ENCODE results near the gene KCNE1. TPM values are rescaled to one million over a fixed set of nuclear protein-coding genes. Genes with fewer than 3 reads are reported as not detected.

The KCNE1 gene
- total RNA-seq, 1 donor from 2014 or later: 0.46 TPM

DNA sequence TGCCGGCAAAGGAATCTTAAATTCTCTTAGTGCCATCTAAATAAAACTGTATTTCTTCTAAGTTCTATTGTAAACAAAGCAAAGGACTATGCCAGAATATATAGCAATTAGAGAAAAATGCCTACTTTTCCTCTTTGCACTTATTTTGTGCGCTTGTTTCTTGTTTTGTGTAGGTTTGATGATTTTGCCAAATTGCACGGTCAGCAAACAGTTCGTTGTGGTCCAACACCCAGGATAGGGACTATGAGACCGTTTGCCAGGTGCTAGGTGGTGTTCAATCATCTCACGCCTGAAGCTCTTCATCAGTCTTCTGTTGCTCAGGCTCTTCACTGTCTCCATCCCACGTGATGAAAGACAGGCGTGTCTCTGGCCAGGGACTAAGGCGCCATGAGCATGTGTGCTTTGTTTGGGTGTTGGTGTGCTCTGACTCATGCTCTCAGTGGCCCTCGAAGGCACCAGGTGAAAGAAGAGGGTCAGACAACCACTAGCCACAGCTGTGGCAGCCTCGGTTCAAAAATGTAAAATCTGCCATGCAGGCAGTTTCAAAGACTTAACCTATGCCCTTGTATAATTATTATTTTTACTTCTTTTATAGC, 36.9 kb upstream of the KCNE1 start:
- intact Hi-C loops (cut with micrococcal nuclease): no loop called here
- Mint-ChIP-seq H3K27me3 (ENCODE audit: low read depth) (no peaks in the 10 kb centered on the region), H3K4me3 (ENCODE audit: low read depth) (no peak overlapping the region), H3K36me3 (ENCODE audit: low read depth) (peaks cover 5% of the 10 kb centered on the region), H3K27ac (no peak overlapping the region), H3K4me1 (ENCODE audit: low read depth) (peaks cover 37% of the 10 kb centered on the region), H3K9me3 (peaks cover 3% of the 10 kb centered on the region)
- no peak for DNase-seq (ENCODE audit: low spot score)

DNA sequence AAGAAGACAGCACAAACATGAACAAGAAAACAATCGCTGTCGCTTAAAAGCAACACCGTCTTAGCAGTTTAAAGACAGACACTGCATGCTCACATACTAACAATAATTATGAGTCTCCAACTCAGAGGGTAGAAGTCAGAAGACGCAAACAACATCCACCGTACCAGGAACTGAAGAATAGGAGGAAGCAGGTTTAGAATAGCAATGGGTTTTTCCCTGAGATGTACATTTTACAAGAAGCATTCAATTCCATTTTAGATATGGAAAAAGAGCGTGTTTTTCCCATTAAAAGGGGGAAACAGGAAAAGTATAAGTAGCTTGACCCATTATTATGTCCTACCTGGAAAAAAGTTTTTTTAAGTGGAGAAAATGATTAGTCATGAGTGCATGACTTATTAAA, 34.5 kb upstream of the KCNE1 start:
- Mint-ChIP-seq H3K9me3 (no peaks in the 10 kb centered on the region), H3K4me1 (ENCODE audit: low read depth) (peaks cover 32% of the 10 kb centered on the region), H3K36me3 (ENCODE audit: low read depth) (peaks cover 8% of the 10 kb centered on the region), H3K4me3 (ENCODE audit: low read depth) (no peak overlapping the region), H3K27ac (peak overlapping the region; percentile 73), H3K27me3 (ENCODE audit: low read depth) (no peaks in the 10 kb centered on the region)
- DNase-seq (ENCODE audit: low spot score): no peak
- intact Hi-C loops (cut with micrococcal nuclease): no loop called here

DNA sequence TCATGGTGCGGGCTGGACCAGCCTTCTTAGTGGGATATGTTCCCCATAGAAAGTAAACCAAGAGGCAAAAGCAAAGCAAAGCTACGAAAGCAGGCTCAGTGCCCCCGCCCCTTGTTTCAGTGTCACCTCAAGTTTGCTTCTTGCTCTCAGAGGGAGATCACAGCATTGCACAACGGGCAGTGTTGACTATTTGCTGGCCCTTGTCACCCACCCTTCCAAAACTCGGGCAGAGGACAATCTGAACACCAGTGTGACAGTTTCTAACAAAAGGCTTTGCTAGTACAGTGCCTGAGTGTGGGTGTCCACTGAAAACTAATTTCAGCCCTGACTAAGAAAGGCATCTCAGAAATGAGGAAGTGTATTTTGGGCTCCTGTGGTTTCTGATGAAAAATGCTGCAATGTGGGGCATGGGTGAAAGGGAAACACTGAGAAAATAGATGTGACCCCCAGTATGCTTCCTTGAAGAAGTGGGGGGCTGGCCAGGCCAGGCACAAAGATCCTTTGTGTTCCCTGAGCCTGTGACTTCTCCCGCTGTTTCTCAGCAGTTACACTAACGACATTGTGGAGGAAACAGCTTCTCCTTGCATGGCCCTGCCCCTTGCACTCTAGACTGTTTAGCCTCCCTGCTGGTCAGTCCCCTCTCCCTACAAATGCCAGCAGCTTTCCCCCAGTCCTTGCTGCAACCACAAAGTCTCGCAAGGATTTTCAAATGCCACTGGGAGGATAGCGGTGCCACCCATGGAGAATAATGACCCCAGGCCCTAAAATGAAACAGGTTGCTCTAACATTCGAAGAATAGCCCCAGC, 33.3 kb upstream of the KCNE1 start:
- no peaks in the 10 kb centered on the region for H3K27me3 Mint-ChIP-seq (ENCODE audit: low read depth)
- H3K4me3 Mint-ChIP-seq (ENCODE audit: low read depth): no peak overlapping the region
- no peaks in the 10 kb centered on the region for H3K9me3 Mint-ChIP-seq
- peaks cover 32% of the 10 kb centered on the region for H3K4me1 Mint-ChIP-seq (ENCODE audit: low read depth)
- H3K36me3 Mint-ChIP-seq (ENCODE audit: low read depth): peaks cover 7% of the 10 kb centered on the region
- peak overlapping the region; percentile 81 for H3K27ac Mint-ChIP-seq
- intact Hi-C loops (cut with micrococcal nuclease): no loop called here
- no peak for DNase-seq (ENCODE audit: low spot score)

DNA sequence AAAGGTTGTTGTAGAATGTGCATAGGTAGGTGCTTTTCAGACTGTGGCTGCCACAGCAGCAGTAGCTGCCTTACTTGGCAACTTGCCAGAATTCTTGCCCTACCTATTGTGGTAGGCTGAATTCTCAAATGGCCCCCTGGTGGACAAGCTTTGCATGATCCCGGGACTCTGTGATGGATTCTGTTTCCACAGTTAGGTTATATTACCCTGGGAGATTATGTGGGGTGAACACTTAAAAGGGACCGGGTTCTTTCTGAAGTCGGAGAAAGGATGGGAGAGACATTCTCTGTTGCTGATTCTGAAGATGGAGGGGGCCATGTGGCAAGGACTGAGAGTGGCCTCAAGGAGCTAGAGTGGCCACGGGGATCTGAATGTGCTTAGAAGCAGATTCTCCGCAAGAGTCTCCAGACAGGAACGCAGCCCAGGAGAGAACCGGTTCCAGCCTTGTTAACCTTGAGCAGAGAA, 32.1 kb upstream of the KCNE1 start:
- Mint-ChIP-seq H3K9me3 (no peaks in the 10 kb centered on the region), H3K27ac (peak overlapping the region; percentile 60), H3K36me3 (ENCODE audit: low read depth) (peaks cover 4% of the 10 kb centered on the region), H3K4me3 (ENCODE audit: low read depth) (no peak overlapping the region), H3K4me1 (ENCODE audit: low read depth) (peaks cover 31% of the 10 kb centered on the region), H3K27me3 (ENCODE audit: low read depth) (no peaks in the 10 kb centered on the region)
- no peak for DNase-seq (ENCODE audit: low spot score)
- intact Hi-C loops (cut with micrococcal nuclease): no loop called here

DNA sequence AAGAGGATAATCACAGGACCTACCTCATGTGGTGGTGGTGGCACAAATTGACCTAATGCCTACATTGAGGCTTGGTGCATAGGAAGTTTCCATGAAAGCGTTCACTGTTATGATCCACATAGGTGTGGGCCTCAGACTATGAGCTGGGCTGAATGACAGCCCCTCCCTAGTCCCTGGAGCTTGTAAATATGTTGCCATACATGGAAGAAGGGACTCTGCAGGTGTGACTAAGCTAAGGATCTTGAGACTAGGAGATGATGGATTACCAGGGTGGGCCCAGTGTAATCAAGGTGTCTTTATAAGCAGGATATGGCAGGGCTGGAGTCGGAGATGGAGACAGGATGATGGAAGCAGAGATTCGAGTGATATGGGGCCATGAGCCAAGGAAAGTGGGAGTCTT, 31.0 kb upstream of the KCNE1 start:
- Mint-ChIP-seq H3K9me3 (no peaks in the 10 kb centered on the region), H3K4me1 (ENCODE audit: low read depth) (peaks cover 30% of the 10 kb centered on the region), H3K27ac (peak overlapping the region; percentile 28), H3K4me3 (ENCODE audit: low read depth) (no peak overlapping the region), H3K27me3 (ENCODE audit: low read depth) (no peaks in the 10 kb centered on the region), H3K36me3 (ENCODE audit: low read depth) (peaks cover 4% of the 10 kb centered on the region)
- no peak for DNase-seq (ENCODE audit: low spot score)
- intact Hi-C loops (cut with micrococcal nuclease): no loop called here

DNA sequence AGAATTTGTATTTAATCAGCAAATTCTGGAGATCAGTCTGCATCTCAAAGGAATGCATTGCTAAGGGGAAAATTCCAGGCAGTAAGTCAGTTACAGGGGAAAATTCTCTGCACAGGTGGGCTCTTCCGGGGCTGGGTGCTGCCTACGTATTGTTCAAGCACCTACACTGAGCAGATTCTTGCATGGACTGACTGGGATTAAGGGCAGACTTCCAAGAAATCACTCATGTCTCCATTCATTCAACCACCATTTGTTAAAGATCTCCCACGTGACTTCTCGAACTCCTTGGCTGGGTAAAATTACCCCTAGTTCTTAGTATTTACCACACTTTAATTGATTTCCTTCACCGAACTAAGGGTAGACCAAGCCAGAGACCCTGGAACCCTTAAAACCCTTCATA, 28.2 kb upstream of the KCNE1 start:
- intact Hi-C loops (cut with micrococcal nuclease): no loop called here
- Mint-ChIP-seq H3K4me3 (ENCODE audit: low read depth) (no peak overlapping the region), H3K9me3 (no peaks in the 10 kb centered on the region), H3K36me3 (ENCODE audit: low read depth) (peaks cover 6% of the 10 kb centered on the region), H3K4me1 (ENCODE audit: low read depth) (peaks cover 26% of the 10 kb centered on the region), H3K27ac (no peak overlapping the region), H3K27me3 (ENCODE audit: low read depth) (no peaks in the 10 kb centered on the region)
- DNase-seq (ENCODE audit: low spot score): no peak

DNA sequence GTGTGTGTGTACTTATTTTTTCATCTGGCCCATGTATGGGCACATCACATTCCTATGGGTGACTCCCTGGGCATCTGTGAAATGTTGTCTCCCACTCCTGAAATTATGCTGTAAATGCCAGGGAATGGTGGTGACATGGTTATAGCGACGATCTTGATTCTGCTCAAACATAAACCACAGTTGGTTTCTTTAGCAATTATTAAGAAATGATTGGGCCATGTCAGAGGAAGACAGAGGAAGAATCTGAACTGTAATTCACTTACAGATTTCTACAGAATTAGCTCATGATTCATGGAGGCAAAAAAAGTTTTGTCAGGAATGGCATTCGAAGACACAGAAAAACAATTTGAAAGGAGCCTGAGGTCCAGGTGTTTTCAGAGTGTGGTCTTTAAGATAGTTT, 25.8 kb upstream of the KCNE1 start:
- Mint-ChIP-seq H3K4me3 (ENCODE audit: low read depth) (no peak overlapping the region), H3K27ac (peak overlapping the region; percentile 63), H3K36me3 (ENCODE audit: low read depth) (peaks cover 3% of the 10 kb centered on the region), H3K4me1 (ENCODE audit: low read depth) (peaks cover 27% of the 10 kb centered on the region), H3K9me3 (no peaks in the 10 kb centered on the region), H3K27me3 (ENCODE audit: low read depth) (no peaks in the 10 kb centered on the region)
- DNase-seq (ENCODE audit: low spot score): no peak
- intact Hi-C loops (cut with micrococcal nuclease): no loop called here

DNA sequence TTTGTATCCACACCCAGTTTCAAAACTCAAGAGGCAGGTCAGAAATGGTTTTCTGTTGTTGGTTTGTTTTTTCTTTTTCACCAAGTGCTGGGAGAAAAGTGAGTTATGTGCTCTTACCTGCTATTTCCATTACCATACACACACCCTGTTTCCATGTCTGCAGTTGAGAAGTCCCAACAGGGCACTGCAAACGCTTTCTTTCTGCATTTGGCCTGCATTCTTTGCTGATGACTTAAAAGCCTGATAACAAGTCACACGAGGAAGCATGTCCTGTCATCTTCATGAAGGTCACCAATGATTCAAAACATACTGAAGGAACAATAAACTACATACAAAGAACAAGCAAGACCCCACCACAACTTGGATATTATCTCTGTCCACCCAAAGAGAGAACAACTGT, 24.8 kb upstream of the KCNE1 start:
- peaks cover 27% of the 10 kb centered on the region for H3K4me1 Mint-ChIP-seq (ENCODE audit: low read depth)
- DNase-seq (ENCODE audit: low spot score): no peak
- peak overlapping the region; percentile 50 for H3K27ac Mint-ChIP-seq
- no peaks in the 10 kb centered on the region for H3K27me3 Mint-ChIP-seq (ENCODE audit: low read depth)
- H3K4me3 Mint-ChIP-seq (ENCODE audit: low read depth): no peak overlapping the region
- no peaks in the 10 kb centered on the region for H3K9me3 Mint-ChIP-seq
- peaks cover 3% of the 10 kb centered on the region for H3K36me3 Mint-ChIP-seq (ENCODE audit: low read depth)
- intact Hi-C loops (cut with micrococcal nuclease): no loop called here

DNA sequence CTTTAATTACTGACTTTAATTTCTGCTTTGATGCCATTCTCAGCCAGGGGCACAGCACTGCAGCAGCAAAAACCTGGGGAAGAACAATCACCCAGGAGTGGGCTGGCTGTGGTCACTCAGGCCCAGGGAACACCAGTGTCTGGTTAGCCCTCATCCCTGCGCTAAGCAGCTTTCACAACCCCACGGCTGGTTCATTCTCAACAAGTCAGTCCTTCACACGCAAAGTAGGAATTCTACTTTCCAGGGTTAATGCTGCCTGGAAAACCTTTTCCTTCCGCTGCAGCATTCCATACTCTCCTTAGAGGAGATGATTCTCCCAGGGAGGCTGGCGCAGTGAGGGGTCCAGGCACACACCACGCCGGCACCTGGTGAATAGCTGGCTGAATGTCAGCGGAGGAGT, 24.3 kb upstream of the KCNE1 start:
- intact Hi-C loops (cut with micrococcal nuclease): no loop called here
- Mint-ChIP-seq H3K4me1 (ENCODE audit: low read depth) (peaks cover 27% of the 10 kb centered on the region), H3K4me3 (ENCODE audit: low read depth) (no peak overlapping the region), H3K36me3 (ENCODE audit: low read depth) (peaks cover 3% of the 10 kb centered on the region), H3K9me3 (no peaks in the 10 kb centered on the region), H3K27ac (peak overlapping the region; percentile 50), H3K27me3 (ENCODE audit: low read depth) (no peaks in the 10 kb centered on the region)
- DNase-seq (ENCODE audit: low spot score): no peak

DNA sequence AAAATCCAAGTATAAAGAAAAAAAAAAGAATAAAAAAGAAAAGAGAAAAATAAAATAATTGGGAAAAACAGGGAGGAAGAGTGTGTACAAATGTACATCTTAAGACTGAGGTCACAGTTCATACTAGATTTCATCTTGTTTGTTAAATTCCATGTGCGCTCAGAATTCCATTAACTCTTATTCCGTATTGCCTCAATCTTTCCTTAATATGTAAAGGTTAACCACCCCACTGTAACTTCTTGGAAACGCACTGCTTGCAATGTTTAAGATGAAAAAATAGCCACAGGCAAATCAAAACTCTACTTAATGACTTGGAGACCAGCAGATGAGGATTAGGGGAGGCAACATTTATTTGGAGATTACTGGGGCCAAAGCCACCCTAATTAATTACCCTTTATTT, 23.9 kb upstream of the KCNE1 start:
- Mint-ChIP-seq H3K4me3 (ENCODE audit: low read depth) (no peak overlapping the region), H3K27me3 (ENCODE audit: low read depth) (no peaks in the 10 kb centered on the region), H3K4me1 (ENCODE audit: low read depth) (peaks cover 28% of the 10 kb centered on the region), H3K27ac (no peak overlapping the region), H3K9me3 (no peaks in the 10 kb centered on the region), H3K36me3 (ENCODE audit: low read depth) (peaks cover 5% of the 10 kb centered on the region)
- intact Hi-C loops (cut with micrococcal nuclease): no loop called here
- no peak for DNase-seq (ENCODE audit: low spot score)

DNA sequence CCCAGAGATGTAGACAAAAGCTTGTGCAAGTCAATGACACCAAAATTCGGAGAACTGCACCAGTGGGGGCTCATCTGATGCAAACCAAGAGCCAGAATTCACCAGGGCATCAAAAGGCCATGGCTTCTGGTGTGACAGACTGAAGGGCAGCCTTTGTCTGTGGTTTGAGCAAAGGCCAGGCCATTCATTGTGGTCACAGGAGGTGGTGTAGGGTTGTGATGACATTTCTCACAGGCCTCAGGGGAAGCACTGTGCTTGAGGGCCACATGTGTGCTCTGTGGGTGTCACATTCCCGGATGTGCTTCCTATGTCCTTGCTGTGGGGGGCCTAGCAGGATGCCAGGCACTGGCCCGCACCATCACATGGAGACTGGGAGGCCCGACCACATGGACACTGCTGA, 22.5 kb upstream of the KCNE1 start:
- no peaks in the 10 kb centered on the region for H3K9me3 Mint-ChIP-seq
- DNase-seq (ENCODE audit: low spot score): no peak
- H3K27me3 Mint-ChIP-seq (ENCODE audit: low read depth): no peaks in the 10 kb centered on the region
- peaks cover 32% of the 10 kb centered on the region for H3K4me1 Mint-ChIP-seq (ENCODE audit: low read depth)
- intact Hi-C loops (cut with micrococcal nuclease): no loop called here
- H3K27ac Mint-ChIP-seq: peak overlapping the region; percentile 91
- H3K36me3 Mint-ChIP-seq (ENCODE audit: low read depth): peaks cover 8% of the 10 kb centered on the region
- H3K4me3 Mint-ChIP-seq (ENCODE audit: low read depth): peak overlapping the region; percentile 34

DNA sequence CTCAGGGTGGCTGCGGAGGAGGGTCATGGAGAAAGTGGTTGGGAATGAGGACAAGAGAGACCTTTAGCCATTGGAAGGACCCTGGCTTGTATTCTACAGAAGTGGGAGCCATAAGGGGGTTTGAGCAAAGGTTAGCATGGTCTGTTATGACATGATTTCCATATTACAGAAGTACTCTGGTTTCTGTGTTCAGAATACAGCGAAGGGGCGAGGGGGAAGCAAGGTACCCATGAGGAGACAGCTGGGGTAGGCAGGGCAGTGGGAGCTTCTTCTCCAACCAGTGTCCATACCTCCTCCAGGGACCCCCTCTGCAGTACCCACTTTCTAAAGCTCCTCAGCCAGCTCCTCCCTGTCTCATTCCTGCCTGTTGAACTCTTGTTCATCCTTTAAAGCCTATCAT, 21.9 kb upstream of the KCNE1 start:
- intact Hi-C loops (cut with micrococcal nuclease): no loop called here
- no peaks in the 10 kb centered on the region for H3K9me3 Mint-ChIP-seq
- peak overlapping the region; percentile 91 for H3K27ac Mint-ChIP-seq
- DNase-seq (ENCODE audit: low spot score): no peak
- peaks cover 8% of the 10 kb centered on the region for H3K36me3 Mint-ChIP-seq (ENCODE audit: low read depth)
- H3K27me3 Mint-ChIP-seq (ENCODE audit: low read depth): no peaks in the 10 kb centered on the region
- H3K4me3 Mint-ChIP-seq (ENCODE audit: low read depth): peak overlapping the region; percentile 34
- H3K4me1 Mint-ChIP-seq (ENCODE audit: low read depth): peaks cover 32% of the 10 kb centered on the region

DNA sequence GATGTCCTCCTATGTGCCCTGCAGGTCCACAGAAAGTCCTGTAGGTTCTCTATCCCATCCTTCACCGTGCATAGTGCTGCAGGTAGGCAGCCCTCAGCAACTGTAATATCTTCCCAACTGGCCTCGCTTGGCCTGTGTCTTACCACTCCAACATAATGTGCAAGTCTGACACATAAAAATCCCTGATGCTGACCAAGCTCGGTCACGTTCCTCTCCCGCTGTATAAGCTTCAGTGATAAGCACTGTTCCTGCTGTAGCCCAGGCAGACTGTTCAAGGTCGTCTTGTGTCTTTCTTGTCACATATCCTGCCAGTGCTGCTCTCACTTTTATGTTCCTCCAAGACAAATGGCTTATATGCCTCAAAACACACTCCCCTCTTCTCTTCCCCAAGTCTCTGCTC, 19.4 kb upstream of the KCNE1 start:
- Mint-ChIP-seq H3K27me3 (ENCODE audit: low read depth) (no peaks in the 10 kb centered on the region), H3K4me3 (ENCODE audit: low read depth) (no peak overlapping the region), H3K9me3 (no peaks in the 10 kb centered on the region), H3K4me1 (ENCODE audit: low read depth) (peaks cover 37% of the 10 kb centered on the region), H3K36me3 (ENCODE audit: low read depth) (peaks cover 6% of the 10 kb centered on the region), H3K27ac (peak overlapping the region; percentile 1)
- no peak for DNase-seq (ENCODE audit: low spot score)
- intact Hi-C loops (cut with micrococcal nuclease): no loop called here

Measured in activated T-helper 2 cell treated with anti-CD3 and anti-CD28 coated beads, Interferon-gamma antibody, Interleukin-2, Interleukin-4, amounts not matched to agents 10 μg/mL and 5 μg/mL and 100 μg/mL, durations not matched to agents 14 hours and 24 hours and 36 hours (primary cell).